GM18907 (cell line): ENCODE measurements around the gene RETN.

ENCODE experiments used
- ATAC-seq: cut with Tn5 transposase; IDR thresholded peaks from one replicate; pipeline ENCODE4 v1.9.1; 2021; ENCODE audit warnings: mild to moderate bottlenecking, moderate library complexity; ENCODE audit not compliant: unreplicated experiment

The RETN gene, protein sequence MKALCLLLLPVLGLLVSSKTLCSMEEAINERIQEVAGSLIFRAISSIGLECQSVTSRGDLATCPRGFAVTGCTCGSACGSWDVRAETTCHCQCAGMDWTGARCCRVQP

DNA sequence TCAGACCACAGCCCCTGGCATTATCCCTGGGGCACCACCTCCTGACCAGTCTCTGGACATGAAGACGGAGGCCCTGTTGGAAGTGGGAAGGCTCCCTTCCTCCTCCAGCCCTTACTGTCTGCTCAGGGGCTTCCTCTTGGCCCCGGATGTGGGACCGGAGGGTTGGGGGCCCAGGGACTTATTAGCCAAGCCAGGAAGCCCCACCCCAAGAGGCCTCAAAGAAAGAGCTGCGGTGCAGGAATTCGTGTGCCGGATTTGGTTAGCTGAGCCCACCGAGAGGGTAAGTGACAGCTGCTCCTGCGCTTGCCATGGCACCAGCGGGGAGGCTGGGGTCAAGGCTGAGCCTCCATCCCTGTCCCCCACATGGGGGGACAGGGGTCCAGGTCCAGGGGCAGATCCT is at the start of gene RETN:
RETN (plus strand) TSS at position 208 of the 400 bp plus-strand sequence. CDS start 278 bp downstream, outside the sequence.
- ATAC-seq = no peak

DNA sequence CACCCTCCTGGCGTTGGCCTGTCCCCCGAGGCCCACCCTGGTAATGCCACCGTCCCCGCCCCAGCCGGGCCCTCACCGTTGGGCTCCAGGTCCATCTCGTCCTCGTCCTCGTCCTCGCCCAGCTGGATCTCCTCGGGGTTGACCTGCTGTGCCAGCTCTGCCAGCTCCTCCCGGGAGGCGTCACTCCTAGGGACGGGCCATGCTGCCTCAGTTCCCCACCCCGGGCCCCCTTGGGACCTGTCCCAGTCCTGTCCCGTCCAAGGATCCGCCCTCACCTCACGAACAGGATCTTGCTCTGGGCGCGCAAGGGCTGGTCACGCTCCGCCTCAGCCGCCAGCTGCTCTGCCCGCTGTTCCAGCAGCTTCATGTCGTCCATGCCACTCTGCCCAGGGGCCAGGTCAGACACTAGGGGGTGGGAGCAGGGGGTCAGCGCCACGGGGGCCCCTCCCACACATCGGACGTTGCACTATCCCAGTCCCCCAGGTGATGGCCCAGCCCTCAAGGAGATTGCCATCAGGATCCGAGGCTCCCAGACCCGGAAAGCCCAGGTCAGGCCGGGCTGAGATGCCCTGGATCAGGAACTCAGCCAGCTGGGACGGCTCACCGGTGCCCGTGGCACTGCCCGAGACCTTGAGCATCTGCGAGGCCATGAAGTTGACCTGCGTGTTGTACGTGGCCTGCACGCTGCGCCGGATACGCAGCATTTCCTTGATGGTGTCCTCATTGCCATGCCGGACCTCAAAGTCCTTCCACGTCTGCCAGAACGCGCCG is 49.0 kb upstream of the RETN start:
- ATAC-seq = no peak

DNA sequence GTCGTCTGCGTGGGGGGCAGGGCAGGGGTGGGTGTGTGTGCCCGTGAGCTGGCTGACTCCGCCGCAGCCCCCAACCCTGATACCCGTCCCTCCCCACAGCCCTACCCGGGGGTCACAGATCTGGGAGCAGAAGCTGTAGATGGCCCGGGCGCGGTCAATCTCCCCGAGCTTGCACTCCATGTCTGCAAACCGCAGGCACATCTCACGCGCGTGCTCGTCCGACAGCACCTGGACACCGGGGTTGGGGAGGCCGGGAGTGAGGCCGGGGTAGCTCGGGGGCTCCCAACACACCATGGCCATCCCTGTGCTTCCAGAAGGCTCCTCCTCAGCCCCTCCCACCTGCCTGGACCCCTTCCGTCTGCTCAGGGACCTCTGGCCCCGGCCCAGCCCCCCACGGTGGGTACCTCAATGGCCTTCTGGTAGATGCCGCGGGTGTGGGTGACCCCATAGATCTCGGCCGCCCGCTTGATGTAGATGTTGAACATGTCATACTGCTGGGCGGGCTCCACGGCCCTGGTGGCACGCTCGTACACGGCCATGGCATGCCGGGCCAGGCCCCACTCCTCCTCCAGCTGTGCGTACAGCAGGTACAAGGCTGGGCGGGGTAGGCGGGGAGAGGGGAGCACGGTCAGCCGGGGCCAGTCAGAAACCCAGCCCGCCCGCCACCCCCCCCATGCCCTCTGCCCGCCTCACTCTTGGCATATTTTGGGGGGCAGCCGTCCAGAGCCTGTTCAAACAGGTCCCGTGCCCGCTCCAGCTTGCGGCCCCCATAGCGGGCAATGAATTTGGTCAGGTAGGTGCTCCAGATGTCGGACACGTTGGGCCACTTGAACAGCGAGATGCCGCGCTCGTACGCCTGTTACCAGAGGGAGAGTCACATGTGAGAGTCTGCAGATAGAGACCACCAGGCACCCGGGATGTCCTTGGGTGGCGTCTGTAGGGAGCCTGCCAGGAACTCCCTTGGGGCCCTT is 48.1 kb upstream of the RETN start:
- no peak for ATAC-seq

DNA sequence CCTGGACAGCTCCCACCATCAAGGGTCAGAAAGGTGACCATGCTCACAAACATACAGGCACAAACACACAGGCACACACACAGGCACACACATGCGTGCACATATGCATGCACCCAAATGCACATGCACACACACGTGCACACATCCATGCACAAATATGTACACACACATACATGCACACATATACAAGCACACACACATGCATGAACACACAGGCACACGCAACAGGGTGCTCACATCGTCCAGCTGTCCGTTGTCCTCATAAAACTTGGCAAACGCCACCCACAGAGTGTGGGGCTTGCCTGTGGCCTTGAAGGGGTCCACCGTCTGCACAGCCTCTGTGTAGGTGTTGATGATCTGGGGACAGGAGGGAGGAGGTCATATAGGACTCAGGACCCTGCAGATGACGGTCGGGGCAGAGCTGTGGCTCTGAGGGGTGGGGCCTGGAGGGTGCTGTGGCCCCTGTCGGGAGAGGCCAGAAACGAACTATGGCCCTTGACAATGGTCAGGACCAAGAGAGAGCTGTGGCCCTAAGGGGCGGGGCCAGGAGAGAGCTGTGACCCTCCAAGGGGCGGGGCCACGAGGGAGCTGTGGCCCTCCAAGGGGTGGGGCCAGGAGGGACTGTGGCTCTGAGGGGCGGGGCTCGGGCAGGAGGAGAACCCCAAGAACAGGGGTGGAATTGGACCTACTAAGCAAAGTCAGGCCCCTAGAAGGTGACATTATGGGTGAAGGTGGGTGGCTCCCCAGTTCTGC is 45.7 kb upstream of the RETN start:
- no peak for ATAC-seq

DNA sequence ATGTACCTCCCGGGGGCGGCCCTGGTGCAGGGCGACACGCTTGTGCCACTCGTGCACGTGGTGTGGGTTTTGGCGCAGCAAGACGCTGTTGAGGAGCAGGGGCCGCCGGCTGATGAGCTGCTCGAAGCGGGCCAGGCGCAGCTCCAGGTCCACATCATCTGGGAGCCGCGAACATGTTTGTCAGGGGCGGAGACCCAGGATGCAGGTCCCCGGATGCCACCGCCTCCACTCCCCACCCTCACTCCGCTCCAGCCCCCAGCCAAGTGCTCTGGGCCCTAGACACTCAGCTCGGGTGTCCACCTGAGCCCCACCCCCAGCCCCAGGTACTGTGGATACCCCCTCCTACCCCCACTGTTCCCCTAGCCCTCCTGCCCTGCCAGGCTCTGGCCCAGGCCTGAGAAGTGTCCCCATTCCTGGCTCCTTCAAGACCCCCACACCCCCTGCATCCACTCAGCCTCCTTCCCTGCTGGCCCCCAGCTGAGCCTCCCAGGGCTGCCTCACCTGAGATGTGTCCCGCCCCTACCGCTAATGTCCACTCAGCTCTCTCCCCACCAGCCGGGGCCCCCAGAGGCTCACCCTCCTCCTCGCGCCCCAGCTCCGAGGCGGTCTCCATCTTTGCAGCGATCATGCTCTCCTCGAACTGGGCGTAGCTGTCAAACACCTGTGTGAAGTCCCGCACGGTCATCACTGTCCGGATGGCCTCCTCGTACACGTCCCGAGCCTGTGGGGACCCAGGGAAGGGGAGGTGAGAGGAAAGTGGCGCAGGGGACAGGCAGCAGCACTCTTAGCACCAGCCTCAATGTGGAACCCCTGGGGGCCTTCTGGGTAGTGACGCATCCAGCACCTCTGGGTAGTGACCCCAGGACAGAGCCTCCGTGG is 44.9 kb upstream of the RETN start:
- no peak for ATAC-seq

DNA sequence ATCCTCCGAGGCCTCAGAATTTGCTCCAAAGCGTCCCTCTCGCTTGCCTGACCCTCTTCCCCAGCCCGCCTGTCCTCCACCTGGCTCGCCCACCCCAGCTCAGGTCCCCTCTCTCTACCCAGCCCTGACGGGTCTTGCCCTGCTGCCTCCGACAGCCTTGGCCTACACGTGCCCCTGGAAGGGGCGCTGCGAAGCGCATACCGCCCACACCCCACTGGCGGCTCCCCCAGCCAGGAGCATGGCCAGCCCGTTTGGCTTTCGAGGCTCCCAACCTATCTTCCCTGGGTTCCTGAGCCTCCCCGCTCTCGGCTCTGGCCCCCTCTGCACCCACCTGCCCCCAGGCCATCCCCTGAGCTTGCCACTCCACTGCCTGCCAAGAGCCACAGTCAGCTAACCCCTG is 44.0 kb upstream of the RETN start:
- no peak for ATAC-seq

DNA sequence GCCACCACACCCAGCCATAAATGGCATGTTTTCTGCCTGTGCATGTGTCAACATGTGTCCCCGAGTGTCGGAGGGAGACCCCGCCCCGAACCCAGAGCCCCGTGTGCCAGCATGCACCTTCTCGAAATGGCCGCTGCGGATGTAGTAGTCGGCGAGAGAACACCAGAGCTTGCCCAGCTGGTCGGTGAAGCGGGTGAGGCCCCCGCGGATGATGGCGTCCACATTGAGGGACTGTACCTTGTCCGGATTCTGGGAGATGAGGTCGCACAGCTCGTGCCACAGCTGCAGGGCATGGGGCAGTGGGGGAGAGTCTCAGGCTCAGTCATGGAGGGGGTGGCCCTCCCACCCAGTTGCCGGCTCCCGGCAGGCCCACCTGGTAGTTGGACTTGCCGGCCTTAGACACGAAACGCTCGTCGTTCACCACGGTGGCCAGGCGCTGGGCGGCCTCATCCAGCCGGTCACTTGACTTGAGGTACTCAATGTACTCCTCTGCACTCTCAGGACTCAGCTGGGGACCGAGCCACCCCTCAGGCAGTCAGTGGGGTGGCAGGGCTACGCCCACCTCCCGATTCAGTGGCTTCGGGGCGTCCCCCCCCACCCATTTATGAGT is 43.0 kb upstream of the RETN start:
- no peak for ATAC-seq

DNA sequence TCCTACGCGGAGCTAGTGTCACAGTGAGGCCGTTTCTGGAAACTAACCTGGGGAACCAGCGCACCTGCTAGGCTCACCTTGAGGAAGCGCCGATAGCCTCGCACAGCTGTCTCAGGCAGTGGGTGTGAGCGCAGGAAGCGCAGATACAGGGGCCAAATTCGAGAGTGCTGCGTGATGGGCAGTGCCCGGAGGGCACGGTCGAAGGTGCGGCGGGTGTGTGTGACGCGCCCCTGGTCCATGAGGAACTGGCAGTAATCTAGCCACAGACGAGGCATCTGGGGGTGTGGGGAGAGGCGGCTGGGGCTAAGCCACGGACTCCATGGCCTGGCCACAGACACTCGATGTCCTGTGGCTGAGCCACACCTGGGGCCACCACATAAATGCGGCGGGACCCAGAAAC is 41.7 kb upstream of the RETN start:
- ATAC-seq = no peak

DNA sequence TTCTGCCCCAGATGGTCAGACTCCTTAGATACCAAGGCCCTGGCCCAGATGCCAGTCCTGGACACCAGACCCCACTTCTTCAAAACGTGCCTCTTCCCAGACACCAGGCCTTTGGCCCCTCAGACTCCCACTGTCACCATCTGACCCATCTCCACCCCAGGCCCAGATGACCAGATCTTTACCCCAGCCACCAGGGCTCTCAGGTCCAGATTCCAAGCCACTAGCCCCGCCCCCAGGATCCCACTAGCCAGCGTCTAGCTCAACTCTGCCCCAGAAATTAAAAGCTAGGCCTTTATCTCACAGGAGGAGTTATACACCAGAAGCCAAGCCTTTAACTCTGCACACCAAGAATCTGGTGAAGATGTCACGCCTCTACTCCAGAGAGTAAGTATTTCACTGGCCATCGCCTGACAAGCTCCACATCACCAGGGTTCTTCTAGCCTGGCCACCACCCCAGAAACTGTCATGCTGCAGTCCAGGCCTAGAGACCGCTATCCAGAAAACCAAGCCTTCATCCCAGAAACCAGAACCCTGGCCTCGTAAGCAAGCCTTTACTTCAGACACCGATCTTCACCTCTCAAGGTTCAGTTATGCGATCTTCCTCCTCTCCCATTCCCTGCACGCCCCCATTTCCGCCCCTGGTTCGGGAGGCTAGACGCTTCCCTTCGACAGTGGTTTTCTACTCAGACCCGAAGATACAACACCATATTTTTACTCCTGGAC is 40.1 kb upstream of the RETN start:
- no peak for ATAC-seq

DNA sequence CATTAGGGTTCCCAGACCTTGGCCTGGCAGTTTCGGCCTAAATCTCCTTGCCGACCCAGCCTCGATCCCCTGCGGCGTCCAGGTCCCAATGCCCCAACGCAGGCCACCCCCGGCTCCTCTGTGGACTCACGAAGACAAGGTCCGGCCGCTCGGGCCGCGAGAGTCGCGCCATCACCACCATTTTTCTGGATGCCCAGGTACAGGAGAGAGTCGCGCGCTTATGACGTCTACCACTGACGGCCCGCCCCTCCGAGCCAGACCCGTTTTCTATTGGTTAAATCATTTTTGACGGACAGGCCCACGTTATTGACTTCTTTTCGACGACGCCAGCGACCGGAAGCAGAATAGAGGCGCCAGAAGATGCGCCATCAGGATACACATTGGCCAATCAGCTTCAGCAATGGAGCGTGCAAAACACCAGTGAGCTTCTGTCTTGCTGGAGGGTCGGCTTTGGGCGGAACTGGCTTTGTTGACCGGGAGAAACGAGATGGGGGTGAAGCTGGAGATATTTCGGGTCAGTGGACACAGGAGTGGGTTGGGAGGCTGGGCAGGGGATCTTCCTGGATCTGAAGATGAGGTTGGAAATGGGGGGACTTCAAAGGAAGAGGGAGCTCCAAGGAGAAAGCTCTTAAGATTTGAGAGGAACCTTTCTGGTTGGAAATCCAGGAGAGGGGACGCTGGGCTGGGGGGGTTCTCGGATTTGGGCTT is 39.3 kb upstream of the RETN start, which contains the start of the genes PET100 and XAB2:
PET100 (plus strand) TSS at position 447 of the 708 bp plus-strand sequence; CDS start at position 488, 41 bp downstream.
XAB2 (minus strand) TSS at position 199 of the 708 bp plus-strand sequence; CDS start at position 181, 18 bp downstream.
- peak; percentile 82 for ATAC-seq

DNA sequence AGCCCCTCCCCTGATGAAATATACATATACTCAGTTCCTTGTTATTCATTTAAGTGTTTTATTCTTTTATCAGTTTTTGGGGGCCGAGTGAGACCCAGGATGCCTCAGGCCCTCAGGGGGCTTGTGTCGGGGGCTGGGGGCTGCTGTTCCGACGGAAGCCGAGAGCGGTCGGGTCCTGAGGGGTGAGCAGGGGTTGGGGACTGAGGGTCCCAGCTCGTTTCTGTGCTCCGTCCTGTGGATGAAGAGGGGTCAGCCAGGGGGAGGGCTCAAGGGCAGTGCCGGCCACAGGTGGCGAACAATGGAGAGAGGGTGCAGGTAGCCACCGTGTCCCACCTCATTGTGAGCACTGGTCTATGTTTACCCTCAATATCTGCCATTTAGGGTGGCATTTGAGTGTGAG is 37.3 kb upstream of the RETN start:
- ATAC-seq = no peak

DNA sequence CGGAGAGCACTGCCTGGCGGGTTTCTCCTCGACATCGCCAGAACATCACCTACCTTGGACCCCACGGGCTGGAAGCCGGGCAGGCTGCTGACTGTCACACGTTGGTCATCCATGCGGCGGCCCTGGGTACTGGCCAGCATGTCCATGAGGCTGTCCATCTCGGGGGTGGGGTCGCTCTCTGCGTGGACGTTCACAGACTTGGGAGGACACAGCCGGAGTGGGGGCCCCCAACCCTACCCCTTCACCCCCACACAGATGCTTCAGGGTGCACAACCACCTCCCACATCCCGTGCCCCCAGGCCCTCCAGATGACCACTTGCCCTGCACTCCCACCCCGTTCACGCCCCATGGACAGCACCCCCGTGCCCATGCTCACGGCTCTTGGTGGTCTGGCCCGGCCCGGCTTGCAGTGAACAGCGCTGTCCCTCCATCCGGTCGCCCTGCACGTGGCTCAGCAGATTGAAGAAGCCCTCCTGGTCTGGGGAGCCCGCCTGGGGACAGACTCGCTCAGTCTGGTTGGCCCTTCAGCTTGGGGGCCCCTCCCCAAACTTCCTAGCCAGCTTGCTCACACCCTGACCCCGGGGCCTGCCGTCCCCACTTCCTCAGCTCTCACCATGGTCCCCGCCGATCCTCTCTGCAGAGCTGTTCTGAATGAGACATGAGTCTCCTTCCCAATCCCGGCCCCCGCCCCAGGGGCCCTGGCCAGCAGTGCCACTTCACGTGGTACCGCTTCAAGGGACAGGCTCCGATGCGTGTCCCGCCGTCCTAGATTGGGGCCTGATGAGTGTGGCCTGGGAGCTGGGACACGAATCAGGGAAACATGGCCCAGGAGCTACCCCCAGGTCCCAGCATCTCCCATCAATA is 36.3 kb upstream of the RETN start:
- no peak for ATAC-seq

DNA sequence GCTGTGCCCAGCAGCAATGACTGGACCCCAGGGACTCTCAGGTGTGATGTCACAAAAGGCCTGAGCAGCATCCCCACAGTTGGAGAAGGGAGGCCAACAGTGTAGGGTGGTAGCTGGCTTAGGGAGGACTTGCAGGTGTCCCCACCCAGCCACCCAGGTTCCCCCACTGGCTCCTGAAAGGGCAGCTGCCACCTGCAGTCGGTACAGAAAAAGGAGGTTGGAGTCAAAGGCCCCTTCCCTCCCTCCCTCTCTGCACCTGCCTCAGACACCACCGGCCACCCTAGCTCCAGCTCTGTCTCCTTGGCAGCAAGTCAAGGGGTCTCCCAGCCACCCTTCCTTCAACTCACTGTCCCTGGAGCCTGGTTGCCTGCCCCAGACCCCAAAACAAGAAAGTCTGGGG is 35.2 kb upstream of the RETN start, which contains the start of gene PCP2:
PCP2 (minus strand) TSS at position 22 of the 400 bp plus-strand sequence. CDS start 262 bp downstream, outside the sequence.
- ATAC-seq = no peak

DNA sequence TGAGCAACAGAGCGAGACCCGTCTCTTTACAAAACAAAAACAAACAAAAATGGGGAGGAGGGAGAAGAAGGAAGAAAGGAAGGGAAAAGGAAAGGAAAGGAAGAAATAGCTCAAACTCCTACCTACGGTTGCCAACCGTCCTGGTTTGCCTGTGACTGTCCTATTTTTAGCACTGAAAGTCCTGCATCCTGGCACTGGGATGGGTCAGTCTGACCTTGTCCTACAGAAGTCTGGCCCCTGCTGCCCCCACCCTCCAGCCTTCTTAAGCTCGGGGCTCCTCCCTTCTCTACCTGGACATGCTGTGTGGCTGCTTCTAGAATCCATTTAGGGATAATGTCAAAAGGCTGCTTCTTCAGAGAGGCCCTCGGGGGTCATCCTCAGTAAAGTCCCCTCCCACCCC is 33.2 kb upstream of the RETN start:
- ATAC-seq = no peak

DNA sequence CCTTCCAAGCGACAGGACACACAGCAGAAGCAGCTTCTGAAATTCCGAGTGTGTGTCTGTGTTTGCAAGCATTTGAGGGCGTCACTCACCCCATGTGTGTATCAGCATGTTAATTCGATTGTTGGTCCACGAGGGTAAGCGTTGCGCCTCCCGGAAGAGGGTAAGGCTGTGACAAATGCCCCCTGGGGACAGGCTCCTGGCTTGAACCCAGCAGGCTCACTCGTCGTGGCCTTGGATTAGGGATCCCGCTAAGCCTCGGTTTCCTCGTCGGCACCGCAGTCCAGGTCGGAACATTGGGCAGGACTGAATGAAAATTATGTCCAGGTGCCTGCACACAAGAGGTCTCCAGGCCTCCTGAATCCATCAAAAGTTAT is 32.5 kb upstream of the RETN start:
- ATAC-seq = no peak

DNA sequence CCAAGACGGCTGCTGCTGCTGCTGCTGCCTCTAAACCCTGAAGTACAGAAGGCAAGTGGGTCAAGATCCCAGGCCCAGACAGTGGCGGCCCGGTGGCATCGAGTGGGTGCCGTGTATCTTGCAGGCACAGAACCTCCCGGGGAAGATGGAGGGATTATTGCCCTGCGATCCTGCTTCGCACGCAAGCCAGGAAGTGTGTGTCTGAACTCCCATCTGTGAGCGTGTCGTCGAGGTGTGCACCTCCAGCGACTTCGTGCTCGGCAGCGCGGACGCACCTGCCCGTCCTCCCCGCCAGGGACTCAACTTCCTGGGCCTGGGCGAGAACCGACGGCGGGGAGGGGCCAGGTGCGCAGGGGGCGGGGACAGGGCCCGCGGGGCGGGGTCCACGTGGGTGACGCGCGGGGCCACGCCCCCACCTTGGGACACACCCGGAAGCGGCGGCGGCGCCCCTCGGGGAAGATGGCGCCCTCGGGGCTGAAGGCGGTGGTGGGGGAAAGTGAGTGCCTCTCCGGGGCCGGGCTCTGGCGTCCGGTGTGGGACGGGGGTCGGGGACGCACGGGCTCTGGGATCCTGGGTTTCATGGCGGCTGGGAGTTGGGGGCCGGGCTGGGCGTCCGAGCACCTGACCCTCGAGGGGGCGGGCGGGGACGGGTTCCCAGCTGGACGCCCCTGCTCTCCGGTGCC is 32.0 kb upstream of the RETN start, which contains the start of gene STXBP2:
STXBP2 (plus strand) TSS at position 420 of the 683 bp plus-strand sequence; CDS start at position 460, 40 bp downstream.
- ATAC-seq = peak; percentile 67
